Right atrium auricular region (tissue), 2 donors: ENCODE results near the gene FGF1. TPM values are rescaled to one million over a fixed set of nuclear protein-coding genes. Genes with fewer than 3 reads are reported as not detected.

Experiments
- DNase-seq: peaks from one replicate; pipeline ENCODE4 v3.0.0-alpha.2; 2019; ENCODE audit warnings: low spot score
- H3K27ac ChIP-seq, 2 donors: fragments of 200-600 bp; sonication (generic); 1 replicate in 1 of 2; 2 replicates in 1 of 2; pipeline ENCODE4 v1.5.1; 2016 to 2019
- H3K27me3 ChIP-seq, 2 donors: fragments of 200-600 bp; sonication (generic); one replicate each; pipeline versions ENCODE4 v1.5.1 to v1.6.0; 2017 to 2019
- H3K36me3 ChIP-seq: fragments of 200-600 bp; sonication (generic); one replicate; pipeline ENCODE4 v1.5.1; 2016
- H3K4me1 ChIP-seq, 2 donors: fragments of 200-600 bp; sonication (generic); one replicate each; pipeline versions ENCODE4 v1.5.1 to v1.6.0; 2017 to 2019
- H3K4me3 ChIP-seq, 2 donors: fragments of 200-600 bp; sonication (generic); 1 replicate in 1 of 2; 2 replicates in 1 of 2; pipeline ENCODE4 v1.5.1; 2017 to 2019; ENCODE audit warnings: mild to moderate bottlenecking in 1 of 2, moderate library complexity in 1 of 2
- H3K9me3 ChIP-seq, 2 donors: fragments of 200-600 bp; sonication (generic); one replicate each; pipeline ENCODE4 v1.5.1; 2019
- CTCF ChIP-seq, 2 donors: fragments of 200-600 bp; sonication (generic); IDR thresholded peaks; one replicate each; pipeline ENCODE4 v1.5.1; 2019; ENCODE audit warnings: antibody characterized with exemption in 2 of 2
- total RNA-seq, 2 donors: library from RNA; depleted of rRNA; stranded (reverse); fragments of >200 nt; gene quantifications; one replicate each; pipeline ENCODE4 v1.1.0, GENCODE V29; 2016

FGF1 gene
- total RNA-seq, 2 donors from 2014 or later = 35.3 to 47.9 TPM

DNA sequence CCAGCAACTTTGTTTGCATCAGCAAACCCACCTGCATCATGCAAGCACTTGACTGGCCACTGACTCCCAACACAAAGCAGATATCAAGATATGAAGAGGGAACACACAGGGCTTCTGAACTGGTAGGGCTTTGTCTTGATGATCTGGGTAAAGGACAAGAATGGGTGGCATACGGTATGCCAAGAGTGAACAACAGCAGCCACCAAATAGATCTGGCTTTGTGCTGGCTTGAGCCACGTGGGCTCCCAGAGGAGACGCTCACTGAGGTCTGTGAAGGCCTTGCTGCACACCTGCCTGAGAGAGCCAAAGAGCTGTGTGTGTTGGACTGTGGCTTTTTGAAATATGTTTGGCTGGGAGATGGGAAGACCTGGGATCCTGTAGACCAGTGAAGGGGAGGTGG lies 43.5 kb downstream of the FGF1 start:
- Histone ChIP-seq H3K9me3 (no peaks in the 10 kb centered on the region), H3K27ac (no peak overlapping the region), H3K4me1 (peaks cover 0 to 20% of the 10 kb centered on the region in 2 donors), H3K27me3 (no peaks in the 10 kb centered on the region), H3K4me3 (no peak overlapping the region), H3K36me3 (no peaks in the 10 kb centered on the region)
- no peak for DNase-seq
- no peak for TF ChIP-seq CTCF (IDR thresholded peaks at IDR 0.05)

DNA sequence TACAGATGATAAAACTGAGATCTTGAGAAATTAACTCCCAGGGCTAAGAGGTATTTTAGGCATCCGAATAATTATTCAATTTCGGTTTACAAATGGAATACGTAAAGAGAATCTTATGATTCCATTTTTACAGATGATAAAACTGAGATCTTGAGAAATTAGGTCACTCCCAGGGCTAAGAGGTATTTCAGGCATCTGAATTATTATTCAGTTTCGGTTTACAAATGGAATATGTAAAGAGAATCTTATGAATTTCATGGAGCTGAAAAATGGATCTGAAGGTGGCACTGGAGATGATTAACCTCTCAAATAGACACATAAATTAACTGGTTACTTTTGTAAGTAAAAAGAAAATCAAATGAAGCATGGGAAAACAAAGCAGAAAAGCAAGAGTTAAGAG lies 44.2 kb downstream of the FGF1 start:
- Histone ChIP-seq H3K27me3 (no peaks in the 10 kb centered on the region), H3K36me3 (no peaks in the 10 kb centered on the region), H3K4me3 (no peak overlapping the region), H3K4me1 (peaks cover 0 to 20% of the 10 kb centered on the region in 2 donors), H3K27ac (no peak overlapping the region), H3K9me3 (no peaks in the 10 kb centered on the region)
- DNase-seq = no peak
- no peak for TF ChIP-seq CTCF (IDR thresholded peaks at IDR 0.05)

- Histone ChIP-seq H3K9me3 (no peaks in the 10 kb centered on the region), H3K4me1 (peaks cover 0 to 23% of the 10 kb centered on the region in 2 donors), H3K4me3 (no peak overlapping the region), H3K27me3 (no peaks in the 10 kb centered on the region), H3K27ac (no peak overlapping the region), H3K36me3 (no peaks in the 10 kb centered on the region)
- no peak for DNase-seq
- no peak for TF ChIP-seq CTCF (IDR thresholded peaks at IDR 0.05)
Measured at GRCh38 chr5:142640316-142641005, 45.4 kb downstream of the FGF1 start.

GRCh38 chr5:142639455-142639854 lies 46.4 kb downstream of the FGF1 start:
- DNase-seq = no peak
- Histone ChIP-seq H3K27ac (no peak overlapping the region), H3K36me3 (no peaks in the 10 kb centered on the region), H3K4me3 (no peak overlapping the region), H3K9me3 (no peaks in the 10 kb centered on the region), H3K4me1 (peaks cover 0 to 15% of the 10 kb centered on the region in 2 donors), H3K27me3 (no peaks in the 10 kb centered on the region)
- no peak for TF ChIP-seq CTCF (IDR thresholded peaks at IDR 0.05)

DNA sequence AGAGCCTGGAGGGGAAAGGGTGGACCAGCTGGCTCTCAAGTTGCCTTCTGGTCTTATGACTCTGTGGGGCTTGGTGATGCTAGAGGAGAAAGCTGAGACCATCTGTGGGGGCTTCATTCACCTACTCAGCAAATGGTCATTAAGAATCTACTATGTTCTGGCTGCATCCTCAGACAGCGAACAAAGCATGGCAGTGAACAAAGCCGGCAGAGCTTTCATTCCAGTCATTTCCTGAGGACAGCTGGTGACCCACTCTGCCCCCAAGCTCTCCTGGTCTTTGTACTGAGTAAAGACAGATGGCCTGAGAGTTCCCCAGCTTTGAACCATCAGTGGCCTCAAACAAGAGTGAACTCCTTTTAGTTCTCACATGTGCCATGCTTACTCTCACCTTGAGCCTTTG lies 48.0 kb downstream of the FGF1 start:
- H3K9me3 ChIP-seq = no peaks in the 10 kb centered on the region
- no peak overlapping the region for H3K27ac ChIP-seq
- H3K36me3 ChIP-seq = no peaks in the 10 kb centered on the region
- H3K27me3 ChIP-seq = no peaks in the 10 kb centered on the region
- TF ChIP-seq CTCF (IDR thresholded peaks at IDR 0.05) = no peak
- peaks cover 0 to 13% of the 10 kb centered on the region in 2 donors for H3K4me1 ChIP-seq
- H3K4me3 ChIP-seq = no peak overlapping the region
- no peak for DNase-seq
